Astrocyte (in vitro differentiated cells and primary cell): ENCODE results near the gene P4HA1.

Experiments used
- CTCF ChIP-seq: IDR thresholded peaks from 2 replicates; pipeline ENCODE4 v1.5.1; 2011; ENCODE audit warnings: low read depth, mild to moderate bottlenecking, inconsistent platforms, low read length, moderate library complexity; ENCODE audit not compliant: insufficient read depth
- EZH2 ChIP-seq: IDR thresholded peaks from 2 replicates; pipeline ENCODE4 v1.6.1; 2012; ENCODE audit warnings: mild to moderate bottlenecking, low read length, inconsistent platforms; ENCODE audit not compliant: insufficient read depth

- TF ChIP-seq EZH2: no peak
- TF ChIP-seq CTCF: no peak
Measured at GRCh38 chr10:73096041-73096448, 621 bp downstream of the P4HA1 start.
